GM13977 (cell line): ENCODE data around the gene OR51G1.

Experiments used
- DNase-seq: peaks from one replicate; pipeline ENCODE4 v3.0.0; 2012; ENCODE audit warnings: low spot score
- CTCF ChIP-seq: IDR thresholded peaks from 2 replicates; pipeline ENCODE4 v1.5.1; 2012; ENCODE audit warnings: mild to moderate bottlenecking, control low read depth; ENCODE audit not compliant: insufficient read depth; ENCODE audit errors: extremely low read depth, missing control alignments
- in situ Hi-C: fragments of 300-500 bp; cut with MboI; formaldehyde crosslinking; loops from one replicate; pipeline ENCODE4 v1.12.0; 2022; ENCODE audit warnings: low sequenced_read_pairs, low pct_unique_long_range_greater_than_20kb, mixed read lengths, inconsistent platforms; ENCODE audit not compliant: unreplicated experiment

Gene OR51G1

GRCh38 chr11:4881860-4882500 is 42.2 kb downstream of the OR51G1 start, which contains the start of gene OR51T1:
OR51T1 (plus strand) TSS chr11:4881900; CDS start chr11:4881900, 0 bp downstream.
- in situ Hi-C loops = no loop called here
- TF ChIP-seq CTCF = no peak

GRCh38 chr11:4881188-4881587 is 43.0 kb downstream of the OR51G1 start:
- no peak for DNase-seq
- no peak for TF ChIP-seq CTCF
- in situ Hi-C loops = no loop called here

More at GRCh38 chr11:4881860-4882500, 42.2 kb downstream of the OR51G1 start, which contains the start of gene OR51T1:
- DNase-seq = no peak
